CD4-positive, alpha-beta T cell treated with Interleukin-1 beta for 1 hour (primary cell): ENCODE data around the gene LRRC51.

Source experiments
- DNase-seq, 2 donors: peaks; one replicate each; pipeline ENCODE4 v3.0.0-alpha.2; 2020 to 2022

Gene LRRC51

GRCh38 chr11:72080326-72081183 is at the start of gene LRRC51, which contains the start of gene NUMA1:
TSS of gene LRRC51 (plus strand) at chr11:72080850. CDS start at chr11:72089084, 8,234 bp downstream.
TSS of gene NUMA1 (minus strand) at chr11:72080542. CDS start at chr11:72035943, 44,599 bp downstream.
- peak; percentile 100 for DNase-seq

GRCh38 chr11:72036687-72037086 is 44.0 kb upstream of the LRRC51 start:
- DNase-seq, result no peak

GRCh38 chr11:72037554-72038311 is 42.9 kb upstream of the LRRC51 start:
- DNase-seq, result no peak

GRCh38 chr11:72038491-72038890 is 42.2 kb upstream of the LRRC51 start:
- no peak for DNase-seq

GRCh38 chr11:72039031-72039855 is 41.4 kb upstream of the LRRC51 start:
- no peak for DNase-seq

- DNase-seq, result no peak
Measured at GRCh38 chr11:72039856-72040401, 40.7 kb upstream of the LRRC51 start.

GRCh38 chr11:72040491-72041363 is 39.9 kb upstream of the LRRC51 start:
- peak; percentile 78 to 79 for DNase-seq

- DNase-seq, result peak; percentile 50 to 51
Measured at GRCh38 chr11:72041364-72042063, 39.1 kb upstream of the LRRC51 start.

GRCh38 chr11:72042064-72042745 is 38.4 kb upstream of the LRRC51 start:
- DNase-seq, result no peak

- no peak for DNase-seq
Measured at GRCh38 chr11:72045849-72046248, 34.8 kb upstream of the LRRC51 start.

- no peak for DNase-seq
Measured at GRCh38 chr11:72048766-72049460, 31.7 kb upstream of the LRRC51 start.

GRCh38 chr11:72058416-72059034 is 22.1 kb upstream of the LRRC51 start:
- no peak for DNase-seq

- DNase-seq, result no peak
Measured at GRCh38 chr11:72061739-72062396, 18.8 kb upstream of the LRRC51 start.

- no peak for DNase-seq
Measured at GRCh38 chr11:72066855-72067254, 13.8 kb upstream of the LRRC51 start.

- DNase-seq, result no peak
Measured at GRCh38 chr11:72067266-72067665, 13.4 kb upstream of the LRRC51 start.

GRCh38 chr11:72067676-72068075 is 13.0 kb upstream of the LRRC51 start:
- DNase-seq, result no peak

GRCh38 chr11:72069200-72069599 is 11.4 kb upstream of the LRRC51 start:
- no peak for DNase-seq

- DNase-seq, result peak; percentile 14 to 73
Measured at GRCh38 chr11:72069787-72070251, 10.8 kb upstream of the LRRC51 start.
